ENCODE results near the gene ANXA11. TPM values are rescaled to one million over a fixed set of nuclear protein-coding genes. Genes with fewer than 3 reads are reported as not detected.

Gene ANXA11
- total RNA-seq, 3 donors from 2014 or later = 252 to 424 (median 367) TPM

- no peak for TF ChIP-seq CTCF (IDR thresholded peaks at IDR 0.05)
- DNase-seq = peak in 1 of 3 donors; percentile 55
- no peaks in the 10 kb centered on the region for H3K9me3 ChIP-seq
- intact Hi-C loops (cut with DNase I, micrococcal nuclease) = no loop called here
- no peak for ATAC-seq
- peaks cover 21% of the 10 kb centered on the region for H3K4me1 ChIP-seq (ENCODE audit: low read depth)
- H3K4me3 ChIP-seq = no peak overlapping the region
- peaks cover 12% of the 10 kb centered on the region for H3K36me3 ChIP-seq (ENCODE audit: low read depth)
Observed at GRCh38 chr10:80161321-80162083, 43.8 kb downstream of the ANXA11 start.

- Histone ChIP-seq H3K4me3 (no peak overlapping the region), H3K36me3 (ENCODE audit: low read depth) (peaks cover 14% of the 10 kb centered on the region), H3K4me1 (ENCODE audit: low read depth) (peaks cover 20% of the 10 kb centered on the region), H3K9me3 (no peaks in the 10 kb centered on the region)
- peak in 1 of 3 donors; percentile 32 for DNase-seq
- ATAC-seq = no peak
- intact Hi-C loops (cut with DNase I, micrococcal nuclease) = no loop called here
- TF ChIP-seq CTCF (IDR thresholded peaks at IDR 0.05) = no peak
Observed at GRCh38 chr10:80160361-80161320, 44.7 kb downstream of the ANXA11 start.

GRCh38 chr10:80159166-80159873, 46.0 kb downstream of the ANXA11 start:
- ATAC-seq = no peak
- no peak overlapping the region for H3K4me3 ChIP-seq
- H3K4me1 ChIP-seq (ENCODE audit: low read depth) = peaks cover 10% of the 10 kb centered on the region
- no peaks in the 10 kb centered on the region for H3K9me3 ChIP-seq
- peaks cover 18% of the 10 kb centered on the region for H3K36me3 ChIP-seq (ENCODE audit: low read depth)
- no peak for TF ChIP-seq CTCF (IDR thresholded peaks at IDR 0.05)
- peak in 1 of 3 donors; percentile 7 for DNase-seq
- intact Hi-C loops (cut with DNase I, micrococcal nuclease) = loop anchor here (10.0 kb wide), 1 partner anchor 45 kb away; the partner anchor contains the start of gene ANXA11 (in 2 of the 2)

- Histone ChIP-seq H3K9me3 (no peaks in the 10 kb centered on the region), H3K4me1 (ENCODE audit: low read depth) (peaks cover 4% of the 10 kb centered on the region), H3K36me3 (ENCODE audit: low read depth) (peaks cover 18% of the 10 kb centered on the region), H3K4me3 (no peak overlapping the region)
- no peak for TF ChIP-seq CTCF (IDR thresholded peaks at IDR 0.05)
- ATAC-seq (peak; percentile 61), DNase-seq (peak in 2 of 3 donors; percentile 66 to 75)
- intact Hi-C loops (cut with DNase I, micrococcal nuclease) = loop anchor here (10.0 kb wide), 1 partner anchor 46 kb away; the partner anchor contains the start of gene ANXA11 (in 2 of the 2)
Observed at GRCh38 chr10:80158598-80159127, 46.7 kb downstream of the ANXA11 start.

DNA sequence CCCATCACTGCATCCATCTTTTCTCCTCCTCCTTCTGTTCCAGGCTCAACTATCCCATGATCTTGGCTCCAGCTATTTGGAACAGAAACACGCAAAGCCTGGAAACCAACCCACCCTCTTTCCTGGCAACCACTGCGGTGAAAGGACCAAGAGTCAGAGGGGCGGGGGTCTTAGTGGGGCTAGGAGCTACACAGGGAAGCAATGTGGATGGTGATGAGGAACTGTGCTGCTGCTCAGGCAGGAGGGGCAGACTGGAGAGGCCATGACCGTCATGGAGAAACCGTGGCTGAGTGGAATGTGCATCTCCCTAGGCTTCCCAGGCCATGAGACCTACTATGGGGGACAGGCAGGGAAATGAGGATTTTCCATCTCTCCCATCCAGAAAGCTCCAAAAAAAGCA, 47.2 kb downstream of the ANXA11 start:
- Histone ChIP-seq H3K4me3 (no peak overlapping the region), H3K36me3 (ENCODE audit: low read depth) (peaks cover 18% of the 10 kb centered on the region), H3K4me1 (ENCODE audit: low read depth) (no peaks in the 10 kb centered on the region), H3K9me3 (no peaks in the 10 kb centered on the region)
- no peak for DNase-seq
- no peak for ATAC-seq
- intact Hi-C loops (cut with DNase I, micrococcal nuclease) = loop anchor here (10.0 kb wide), 1 partner anchor 47 kb away; the partner anchor contains the start of gene ANXA11 (in 2 of the 2)
- no peak for TF ChIP-seq CTCF (IDR thresholded peaks at IDR 0.05)

Data from mucosa of descending colon (tissue), 3 donors.